Activated B cell treated with CpG ODN at 0.5 μM for 24 hours (primary cell): ENCODE results near the gene RNF20. TPM values are rescaled to one million over a fixed set of nuclear protein-coding genes. Genes with fewer than 3 reads are reported as not detected.
"Not testable (repeated sequence)": the region's sequence is repeated elsewhere in the genome, so short reads cannot be mapped to it uniquely, and the experiment has no call there.

Experiments
- ATAC-seq: fragments of 200-7000 bp; cut with Tn5 transposase; one replicate; pipeline ENCODE4 v1.10.0; 2021; ENCODE audit warnings: low read depth, mild to moderate bottlenecking, moderate library complexity
- CTCF ChIA-PET: fragments of 350-600 bp; sonication (Branson Sonifier 250); formaldehyde crosslinking; loops from one replicate; lab custom pipeline; 2021; ENCODE audit warnings: antibody characterized with exemption; lab: Charles Lee
- POLR2A ChIA-PET: fragments of 350-600 bp; sonication (Branson Sonifier 250); formaldehyde crosslinking; loops from one replicate; lab custom pipeline; 2021; ENCODE audit warnings: antibody characterized with exemption; lab: Charles Lee
- DNase-seq: peaks from one replicate; pipeline ENCODE4 v3.0.0; 2022
- H3K27ac Mint-ChIP-seq: one replicate; pipeline ENCODE4 v1.8.0; 2020; ENCODE audit warnings: mixed read lengths
- H3K27me3 Mint-ChIP-seq: one replicate; pipeline ENCODE4 v1.8.0; 2021; ENCODE audit warnings: mixed read lengths
- H3K36me3 Mint-ChIP-seq: one replicate; pipeline ENCODE4 v1.8.0; 2021; ENCODE audit warnings: low read depth, mixed read lengths
- H3K4me1 Mint-ChIP-seq: one replicate; pipeline ENCODE4 v1.8.0; 2021; ENCODE audit warnings: mixed read lengths
- H3K4me3 Mint-ChIP-seq: one replicate; pipeline ENCODE4 v1.8.0; 2020; ENCODE audit warnings: mild to moderate bottlenecking, mixed read lengths
- H3K9me3 Mint-ChIP-seq: one replicate; pipeline ENCODE4 v1.8.0; 2020; ENCODE audit warnings: mixed read lengths
- CTCF ChIP-seq: fragments of 200-600 bp; IDR thresholded peaks from one replicate; pipeline ENCODE4 v1.8.0; 2022; ENCODE audit warnings: antibody characterized with exemption, mild to moderate bottlenecking
- intact Hi-C: fragments of 100-400 bp; cut with micrococcal nuclease; formaldehyde crosslinking; loops from one replicate; pipeline ENCODE4 v1.15.1; 2024
- total RNA-seq: library from RNA; stranded (reverse); gene quantifications from 2 replicates; pipeline ENCODE4 v1.2.3, GENCODE V29; 2022

The RNF20 gene
- total RNA-seq, 1 donor from 2014 or later = 46.6 TPM

- TF ChIP-seq CTCF = peak; percentile 45
- intact Hi-C loops = loop anchor here (1.0 to 10.0 kb wide), 4 partner anchors 71 to 933 kb away; no protein-coding TSS in a partner anchor
- ATAC-seq (peak; percentile 53), DNase-seq (peak; percentile 44)
- Mint-ChIP-seq H3K9me3 (no peaks in the 10 kb centered on the region), H3K27ac (no peak overlapping the region), H3K4me3 (no peak overlapping the region), H3K27me3 (peaks cover 11% of the 10 kb centered on the region), H3K4me1 (peaks cover 21% of the 10 kb centered on the region), H3K36me3 (peaks cover 11% of the 10 kb centered on the region)
- ChIA-PET POLR2A (interaction anchor here (0.6 to 1.6 kb wide), 2 partner anchors 125 to 132 kb away, joined by 4 to 5 read pairs; partner anchors contain the start of genes MRPL50 and ZNF189), CTCF (interaction anchor here (0.8 to 4.2 kb wide), 8 partner anchors 36 to 143 kb away, joined by 3 to 20 read pairs (median 3); partner anchors contain the start of genes MRPL50 and ZNF189)
Observed at GRCh38 chr9:101530076-101530711, 3.5 kb upstream of the RNF20 start.

GRCh38 chr9:101536351-101536750, 2.7 kb downstream of the RNF20 start:
- Mint-ChIP-seq H3K4me1 (peaks cover 31% of the 10 kb centered on the region), H3K27me3 (no peaks in the 10 kb centered on the region), H3K27ac (no peak overlapping the region), H3K4me3 (no peak overlapping the region), H3K9me3 (no peaks in the 10 kb centered on the region), H3K36me3 (peaks cover 18% of the 10 kb centered on the region)
- intact Hi-C loops = loop anchor here (10.0 kb wide), 1 partner anchor 822 kb away; no protein-coding TSS in a partner anchor
- no peak for DNase-seq
- TF ChIP-seq CTCF = no peak
- ChIA-PET POLR2A (no interaction called here), CTCF (no interaction called here)
- ATAC-seq = no peak

- ChIA-PET CTCF (no interaction called here), POLR2A (no interaction called here)
- intact Hi-C loops = loop anchor here (10.0 kb wide), 1 partner anchor 822 kb away; no protein-coding TSS in a partner anchor
- TF ChIP-seq CTCF = no peak
- H3K4me3 Mint-ChIP-seq = no peak overlapping the region
- no peaks in the 10 kb centered on the region for H3K9me3 Mint-ChIP-seq
- peaks cover 31% of the 10 kb centered on the region for H3K4me1 Mint-ChIP-seq
- H3K36me3 Mint-ChIP-seq = peaks cover 18% of the 10 kb centered on the region
- DNase-seq (no peak), ATAC-seq (no peak)
- H3K27ac Mint-ChIP-seq = no peak overlapping the region
- H3K27me3 Mint-ChIP-seq = no peaks in the 10 kb centered on the region
Observed at GRCh38 chr9:101536938-101537337, 3.3 kb downstream of the RNF20 start.

- DNase-seq (no peak), ATAC-seq (no peak)
- Mint-ChIP-seq H3K36me3 (peaks cover 29% of the 10 kb centered on the region), H3K27me3 (no peaks in the 10 kb centered on the region), H3K4me3 (no peak overlapping the region), H3K27ac (no peak overlapping the region), H3K9me3 (no peaks in the 10 kb centered on the region), H3K4me1 (peaks cover 11% of the 10 kb centered on the region)
- no peak for TF ChIP-seq CTCF
- ChIA-PET CTCF (no interaction called here), POLR2A (interaction anchor here (1.1 kb wide), 1 partner anchor 16 kb away, joined by 3 read pairs; no protein-coding TSS in a partner anchor)
- intact Hi-C loops = no loop called here
Observed at GRCh38 chr9:101540069-101540468, 6.4 kb downstream of the RNF20 start.

GRCh38 chr9:101543098-101543735, 9.6 kb downstream of the RNF20 start:
- Mint-ChIP-seq H3K9me3 (no peaks in the 10 kb centered on the region), H3K4me1 (no peaks in the 10 kb centered on the region), H3K27ac (no peak overlapping the region), H3K27me3 (no peaks in the 10 kb centered on the region), H3K4me3 (no peak overlapping the region), H3K36me3 (peaks cover 52% of the 10 kb centered on the region)
- ATAC-seq = no peak
- POLR2A ChIA-PET = no interaction called here
- no peak for DNase-seq
- intact Hi-C loops = no loop called here
- CTCF ChIA-PET = no interaction called here
- no peak for TF ChIP-seq CTCF

- H3K27ac Mint-ChIP-seq, H3K27me3 Mint-ChIP-seq, ATAC-seq, POLR2A ChIA-PET, H3K9me3 Mint-ChIP-seq, CTCF ChIA-PET, DNase-seq, H3K4me1 Mint-ChIP-seq, H3K4me3 Mint-ChIP-seq: not testable (repeated sequence)
- peaks cover 96% of the 10 kb centered on the region for H3K36me3 Mint-ChIP-seq
- intact Hi-C loops = loop anchor here (2.0 kb wide), 1 partner anchor 15 kb away; no protein-coding TSS in a partner anchor
Observed at GRCh38 chr9:101549472-101550098, 15.9 kb downstream of the RNF20 start.
